GM12873 (cell line): ENCODE data around the gene CAMKK1.

Experiments
- CTCF ChIP-seq: IDR thresholded peaks from 2 replicates; pipeline ENCODE4 v1.5.1; 2012; ENCODE audit warnings: low read depth, mild to moderate bottlenecking, moderate library complexity, low read length, control low read depth; ENCODE audit not compliant: insufficient read depth; ENCODE audit errors: missing control alignments

Gene CAMKK1

GRCh38 chr17:3910420-3911270 lies 17.8 kb upstream of the CAMKK1 start:
- TF ChIP-seq CTCF = no peak

GRCh38 chr17:3909257-3909656 lies 16.4 kb upstream of the CAMKK1 start:
- TF ChIP-seq CTCF = no peak

- peak; percentile 40 for TF ChIP-seq CTCF
Observed at GRCh38 chr17:3907483-3908216, 14.8 kb upstream of the CAMKK1 start.

- TF ChIP-seq CTCF = no peak
Observed at GRCh38 chr17:3906881-3907280, 14.0 kb upstream of the CAMKK1 start.

- no peak for TF ChIP-seq CTCF
Observed at GRCh38 chr17:3905017-3905520, 12.2 kb upstream of the CAMKK1 start.

GRCh38 chr17:3904501-3904900 lies 11.6 kb upstream of the CAMKK1 start:
- no peak for TF ChIP-seq CTCF

GRCh38 chr17:3903881-3904290 lies 11.0 kb upstream of the CAMKK1 start:
- TF ChIP-seq CTCF = no peak
